ENCODE measurements around the gene GLIS2. TPM values are rescaled to one million over a fixed set of nuclear protein-coding genes. Genes with fewer than 3 reads are reported as not detected.

Gene GLIS2
- total RNA-seq, 1 experiment from 2014 or later: 3.2 TPM

GRCh38 chr16:4297480-4297879, 18.4 kb upstream of the GLIS2 start:
- DNase-seq (ENCODE audit: low spot score): no peak

DNA sequence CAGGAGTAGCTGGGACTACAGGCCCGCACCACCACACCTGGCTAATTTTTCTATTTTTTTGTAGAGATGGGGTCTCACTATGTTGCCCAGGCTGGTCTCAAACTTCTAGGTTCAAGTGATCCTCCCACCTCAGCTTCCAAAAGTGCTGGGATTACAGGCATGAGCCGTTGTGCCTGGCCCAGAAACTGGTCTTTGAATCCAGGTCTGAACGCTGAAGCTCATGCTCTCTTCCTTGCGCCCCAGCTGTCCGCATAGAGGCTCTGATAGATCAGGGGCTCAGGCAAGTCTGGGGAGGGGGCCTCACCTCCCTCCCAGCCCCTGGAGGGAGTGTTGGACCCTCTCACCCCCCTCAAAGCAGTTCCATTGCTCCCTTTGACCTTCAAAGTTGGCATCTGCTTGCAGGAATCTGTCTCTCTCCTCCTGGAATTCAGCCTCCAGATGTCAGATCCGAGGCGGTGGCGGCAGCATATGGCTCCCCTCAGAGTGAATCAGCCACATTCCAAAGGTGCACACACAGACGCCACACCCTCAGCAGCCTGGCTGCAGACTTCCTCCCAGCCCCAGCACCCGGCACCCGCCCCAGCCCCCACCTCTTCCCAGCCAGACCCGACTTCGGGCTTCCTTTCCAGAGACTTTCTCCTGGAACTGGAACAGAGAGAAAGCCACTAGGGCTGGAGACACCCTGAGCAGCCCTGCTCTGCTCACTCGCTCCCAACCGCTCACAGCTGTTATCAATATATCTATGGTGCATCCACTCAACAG, 16.9 kb upstream of the GLIS2 start:
- DNase-seq (ENCODE audit: low spot score): peak; percentile 96

DNA sequence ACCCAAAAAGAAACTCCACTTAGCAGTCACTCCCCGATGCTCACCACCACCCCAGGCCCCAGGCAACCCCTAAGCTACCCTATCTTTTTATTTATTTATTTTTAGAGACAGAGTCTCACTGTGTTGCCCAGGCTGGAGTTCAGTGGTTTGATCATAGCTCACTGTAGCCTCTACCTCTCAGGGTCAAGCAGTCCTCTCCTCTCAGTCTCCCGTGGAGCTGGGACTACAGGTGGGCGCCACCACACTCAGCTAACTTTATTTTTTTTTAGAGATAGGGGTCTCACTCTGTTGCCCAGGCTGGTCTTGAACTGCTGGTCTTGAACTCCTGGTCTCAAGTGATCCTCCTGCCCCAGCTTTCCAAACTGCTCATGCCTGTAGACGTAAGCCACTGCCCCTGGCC, 14.7 kb upstream of the GLIS2 start:
- no peak for DNase-seq (ENCODE audit: low spot score)

GRCh38 chr16:4301968-4302367, 13.9 kb upstream of the GLIS2 start:
- DNase-seq (ENCODE audit: low spot score): no peak

- DNase-seq (ENCODE audit: low spot score): no peak
Observed at GRCh38 chr16:4303973-4304372, 11.9 kb upstream of the GLIS2 start.

DNA sequence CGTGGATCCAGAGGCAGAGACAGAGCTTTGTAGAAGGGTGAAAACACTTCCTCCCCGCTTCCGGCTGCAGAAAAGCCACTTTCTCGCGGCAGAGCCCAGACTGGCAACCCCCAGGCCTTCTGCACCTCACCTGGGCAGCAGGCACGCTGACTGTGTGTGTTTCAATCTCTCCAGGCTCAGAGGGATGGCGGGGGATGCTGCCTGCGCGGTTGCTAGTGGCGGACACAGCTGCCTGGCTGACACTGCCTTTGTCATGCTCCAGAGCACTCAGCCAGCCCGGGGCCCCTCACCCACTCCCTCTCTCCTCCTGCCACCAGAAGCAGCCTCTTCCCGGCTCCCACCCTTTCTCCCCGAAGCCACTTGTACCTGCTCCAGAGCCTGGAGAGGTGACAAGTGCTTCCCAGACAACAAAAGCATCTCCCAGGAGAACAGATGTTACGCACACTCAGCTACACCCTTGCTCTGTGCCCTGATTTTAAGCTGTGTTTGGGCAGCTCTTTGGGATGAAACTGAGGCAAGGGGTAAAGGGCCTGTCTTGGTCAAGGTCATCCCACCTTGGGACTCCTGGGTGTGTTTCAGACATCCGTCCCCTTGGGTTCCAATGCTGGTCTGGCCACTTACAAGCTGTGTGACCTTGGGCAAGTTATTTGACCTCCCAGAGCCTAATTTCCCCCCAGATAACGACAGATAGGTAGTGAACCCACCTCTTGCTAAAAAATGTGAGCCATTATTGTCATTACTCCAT, 9.2 kb upstream of the GLIS2 start:
- no peak for DNase-seq (ENCODE audit: low spot score)

DNA sequence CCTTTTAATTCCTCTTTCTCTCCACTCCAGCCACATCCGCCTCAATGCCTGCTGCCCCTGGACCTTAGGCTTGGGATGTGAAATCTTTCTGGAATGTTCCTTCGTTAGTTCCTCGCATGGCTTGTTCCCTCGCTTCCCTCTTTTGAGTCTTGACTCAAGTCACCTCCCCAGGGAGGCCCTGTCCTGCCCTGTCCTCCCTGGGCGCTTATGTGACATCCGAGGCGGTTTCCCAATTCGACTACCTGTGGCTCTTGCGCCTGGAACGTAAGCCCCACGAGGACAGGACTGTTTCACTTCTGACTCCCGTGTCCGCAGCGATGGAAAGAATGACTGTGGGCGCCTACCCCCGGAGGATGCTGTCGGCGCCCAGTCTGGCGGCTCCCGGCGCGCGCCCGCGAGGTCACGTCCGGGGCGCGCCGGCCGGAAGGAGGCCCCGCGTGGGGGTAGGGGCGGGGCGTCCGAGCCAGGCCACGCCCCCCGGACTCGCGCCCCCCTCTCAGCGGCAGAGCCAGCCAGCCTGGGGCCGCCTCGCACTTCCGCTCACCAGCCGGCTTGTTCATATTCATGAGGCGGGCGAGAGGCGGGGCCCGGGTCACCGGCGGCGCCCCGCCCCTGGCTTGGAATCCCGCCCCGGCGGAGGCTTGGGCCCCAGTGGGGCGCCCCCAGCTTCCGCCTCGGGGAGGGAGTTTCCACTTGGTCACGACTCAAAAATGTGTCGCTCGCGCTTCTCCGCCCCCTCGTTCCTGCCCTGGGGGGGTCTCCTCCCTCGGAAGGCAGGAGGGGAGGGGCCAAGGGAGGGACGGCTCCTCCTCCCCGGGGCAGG, 8.4 kb upstream of the GLIS2 start:
- peak; percentile 55 for DNase-seq (ENCODE audit: low spot score)

- no peak for DNase-seq (ENCODE audit: low spot score)
Observed at GRCh38 chr16:4309102-4309832, 6.6 kb upstream of the GLIS2 start.

DNA sequence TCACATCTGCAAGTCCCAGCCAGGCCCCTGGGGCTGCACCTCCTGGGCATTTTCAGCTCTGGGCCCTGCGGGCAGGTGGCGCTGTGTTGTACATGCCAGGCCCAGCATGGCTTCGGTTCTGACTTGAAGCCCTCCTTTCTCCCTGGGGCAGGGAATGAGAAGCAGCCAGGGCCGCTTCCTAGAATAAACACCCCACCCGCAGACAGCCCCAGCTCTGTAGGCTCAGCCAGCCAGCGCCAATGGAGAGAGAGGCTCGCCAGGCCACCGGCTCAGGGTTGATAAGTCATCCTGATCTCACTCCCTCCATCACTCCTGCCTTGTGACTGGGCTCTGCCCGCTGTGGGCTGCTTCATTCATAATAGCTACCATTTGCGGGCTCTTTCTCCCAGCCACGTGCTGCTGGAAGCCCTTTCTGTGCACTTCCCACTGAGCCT, 6.0 kb upstream of the GLIS2 start:
- peak; percentile 91 for DNase-seq (ENCODE audit: low spot score)

GRCh38 chr16:4313563-4314531, 2.0 kb upstream of the GLIS2 start:
- DNase-seq (ENCODE audit: low spot score): no peak

DNA sequence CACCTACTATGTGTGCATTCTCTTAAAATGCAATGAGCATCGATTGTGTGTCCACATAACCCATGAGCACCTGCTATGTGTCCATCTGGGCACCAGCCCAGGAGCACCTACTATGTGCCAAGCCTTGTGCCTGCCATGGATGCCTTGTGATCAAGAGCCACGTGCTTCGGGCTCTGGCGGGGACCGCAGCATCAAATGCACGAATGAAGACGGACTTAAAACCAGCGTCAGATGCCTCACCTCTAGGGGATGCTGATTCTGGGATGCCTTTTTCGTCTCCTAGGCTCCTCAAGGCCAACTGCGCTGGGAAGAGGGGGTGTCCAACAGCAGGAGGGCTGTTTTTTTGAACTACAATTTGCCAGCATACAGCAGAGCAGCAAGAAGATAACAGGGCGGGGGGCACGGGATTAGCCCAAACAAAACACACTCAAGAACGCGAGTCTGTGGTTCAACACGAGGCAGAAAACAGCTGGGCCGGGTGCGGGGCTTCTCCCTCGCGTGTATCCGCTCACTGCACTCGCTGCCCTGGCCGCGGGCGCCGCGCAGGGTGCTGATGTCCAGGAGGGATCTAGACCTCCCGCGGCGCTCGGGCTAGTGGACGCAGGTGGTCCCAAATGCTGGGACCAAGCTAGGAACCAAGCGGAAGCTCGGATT, 1.2 kb upstream of the GLIS2 start:
- DNase-seq (ENCODE audit: low spot score): no peak

DNA sequence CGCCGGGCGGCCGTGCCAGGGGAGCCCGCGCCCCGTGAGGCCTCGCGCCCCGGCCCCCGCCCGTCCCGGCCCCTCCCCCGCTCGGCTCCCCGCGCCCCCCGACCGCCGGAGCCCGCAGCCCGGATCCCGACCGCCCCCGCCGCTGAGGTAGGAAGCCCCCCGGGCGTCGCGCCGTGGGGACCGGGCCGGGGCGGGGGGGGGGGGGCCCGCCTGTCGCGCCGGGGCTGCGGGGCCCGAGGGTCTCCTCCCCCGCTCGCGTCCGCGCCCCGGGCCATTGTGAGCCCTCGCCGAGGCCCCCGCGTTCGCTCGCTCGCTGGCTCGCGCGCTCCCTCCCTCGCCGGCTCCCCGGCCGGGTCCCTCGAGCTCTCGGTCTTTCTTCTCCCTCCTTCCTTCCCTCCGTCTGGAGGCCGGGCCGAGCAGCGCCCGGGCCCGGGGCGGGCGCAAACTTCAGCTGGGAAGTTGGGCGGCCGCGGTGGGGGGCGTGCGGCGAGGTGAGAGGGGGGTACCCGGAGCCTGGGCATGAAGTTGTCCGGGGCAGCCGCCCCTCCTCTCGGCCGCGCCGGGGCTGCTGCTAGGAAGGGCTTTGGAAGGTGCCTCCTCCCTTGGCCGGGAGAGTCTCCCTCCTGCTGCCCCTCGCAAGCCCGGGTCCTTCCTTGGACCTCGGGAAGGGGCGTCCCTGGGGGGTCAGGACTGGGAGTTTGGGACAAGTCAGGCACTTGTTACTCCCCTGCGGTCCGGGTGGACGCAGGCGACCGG, 419 bp downstream of the GLIS2 start:
- no peak for DNase-seq (ENCODE audit: low spot score)

DNA sequence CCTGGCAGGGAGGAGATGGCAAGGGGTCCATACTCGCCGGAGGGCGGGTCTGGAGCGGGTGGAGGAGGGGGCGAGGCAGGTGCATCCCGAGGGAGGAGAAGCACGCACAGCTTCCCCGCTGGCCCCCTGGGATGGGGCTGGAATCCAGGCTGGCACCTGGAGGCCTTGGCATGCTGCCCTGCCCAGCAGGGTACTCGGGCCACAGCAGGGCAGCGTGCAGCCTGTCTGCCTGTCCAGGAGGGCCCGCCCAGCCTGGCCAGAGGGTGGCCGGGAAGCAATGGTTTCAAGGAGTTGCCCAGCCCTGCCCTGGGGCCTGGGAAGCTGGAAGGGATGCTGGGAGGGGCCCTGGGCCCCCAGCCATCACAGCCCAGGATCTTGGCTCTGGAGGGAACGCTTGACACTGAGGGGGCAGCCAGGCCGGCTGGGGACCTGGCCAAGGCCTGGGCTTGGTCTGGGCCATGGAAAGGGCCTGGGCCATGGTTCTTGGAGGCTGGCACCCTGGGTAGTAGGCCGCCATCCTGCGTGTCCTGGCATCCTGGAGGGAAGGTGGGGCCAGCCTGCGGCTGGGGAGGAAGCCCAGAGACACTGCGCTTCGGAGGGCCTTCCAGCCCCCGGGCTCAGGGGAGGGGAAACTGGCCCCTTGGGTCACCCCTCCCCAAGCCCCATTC, 1.1 kb downstream of the GLIS2 start:
- DNase-seq (ENCODE audit: low spot score): peak; percentile 87

- peak; percentile 85 for DNase-seq (ENCODE audit: low spot score)
Observed at GRCh38 chr16:4317532-4318450, 1.9 kb downstream of the GLIS2 start.

DNA sequence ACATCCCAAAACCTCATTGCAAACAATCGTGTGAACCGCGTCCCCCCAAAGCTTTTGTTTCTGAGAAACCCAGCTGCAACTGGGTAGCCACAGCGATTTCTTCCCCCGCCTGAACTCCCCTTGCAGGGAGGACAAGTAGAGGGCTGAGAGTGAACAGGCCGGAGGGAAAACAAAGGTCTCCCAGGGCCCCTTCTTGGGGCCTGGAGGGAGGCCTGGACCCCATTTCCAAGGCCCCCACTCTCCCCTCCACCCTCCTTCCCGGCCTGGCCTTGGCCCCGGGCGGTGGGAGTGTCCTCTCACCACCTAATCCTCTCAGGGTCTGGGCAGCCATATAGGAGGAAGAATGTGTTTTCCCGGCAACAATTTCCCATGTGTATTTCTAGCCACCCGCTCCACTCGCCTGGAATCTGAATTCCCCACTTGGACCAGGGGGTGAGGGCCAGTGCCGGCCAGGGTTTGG, 2.6 kb downstream of the GLIS2 start:
- DNase-seq (ENCODE audit: low spot score): no peak

GRCh38 chr16:4318967-4319366, 3.1 kb downstream of the GLIS2 start:
- DNase-seq (ENCODE audit: low spot score): no peak

All from A172 (cell line).